GM12801 (cell line): ENCODE measurements around the gene ATP6V0E1.

Experiments used
- TF ChIP-seq, protein P1 (sequence below): IDR thresholded peaks from one replicate; pipeline ENCODE4 v1.5.1; 2011; ENCODE audit warnings: control low read depth; ENCODE audit not compliant: insufficient read length; ENCODE audit errors: extremely low read depth

ATP6V0E1 gene

DNA sequence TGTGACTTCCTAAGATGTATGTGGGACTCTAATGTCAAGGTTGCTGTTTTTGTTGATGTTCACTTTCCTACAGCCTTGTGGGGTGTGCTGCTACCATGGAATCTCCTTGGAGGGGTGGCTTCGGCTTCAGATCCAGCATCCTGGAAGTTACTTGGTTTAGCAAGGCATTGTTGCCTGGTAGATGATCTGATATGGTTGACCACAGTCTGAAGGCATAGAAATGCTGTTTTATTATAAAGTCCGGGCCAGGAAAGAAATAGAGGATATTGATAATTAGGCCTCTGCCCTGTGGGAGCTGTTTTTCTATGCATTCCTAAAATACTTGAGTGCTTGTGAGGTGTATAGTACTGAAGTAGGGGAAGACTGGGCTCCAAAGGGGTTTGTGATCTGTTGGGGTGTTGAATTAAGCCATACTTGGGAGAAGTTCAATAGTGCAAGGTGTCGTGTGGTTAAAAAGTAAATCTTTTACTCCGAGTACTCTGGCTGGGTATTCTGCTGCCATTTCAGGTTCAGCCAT, 45.3 kb downstream of the ATP6V0E1 start:
- TF ChIP-seq, protein P1, sequence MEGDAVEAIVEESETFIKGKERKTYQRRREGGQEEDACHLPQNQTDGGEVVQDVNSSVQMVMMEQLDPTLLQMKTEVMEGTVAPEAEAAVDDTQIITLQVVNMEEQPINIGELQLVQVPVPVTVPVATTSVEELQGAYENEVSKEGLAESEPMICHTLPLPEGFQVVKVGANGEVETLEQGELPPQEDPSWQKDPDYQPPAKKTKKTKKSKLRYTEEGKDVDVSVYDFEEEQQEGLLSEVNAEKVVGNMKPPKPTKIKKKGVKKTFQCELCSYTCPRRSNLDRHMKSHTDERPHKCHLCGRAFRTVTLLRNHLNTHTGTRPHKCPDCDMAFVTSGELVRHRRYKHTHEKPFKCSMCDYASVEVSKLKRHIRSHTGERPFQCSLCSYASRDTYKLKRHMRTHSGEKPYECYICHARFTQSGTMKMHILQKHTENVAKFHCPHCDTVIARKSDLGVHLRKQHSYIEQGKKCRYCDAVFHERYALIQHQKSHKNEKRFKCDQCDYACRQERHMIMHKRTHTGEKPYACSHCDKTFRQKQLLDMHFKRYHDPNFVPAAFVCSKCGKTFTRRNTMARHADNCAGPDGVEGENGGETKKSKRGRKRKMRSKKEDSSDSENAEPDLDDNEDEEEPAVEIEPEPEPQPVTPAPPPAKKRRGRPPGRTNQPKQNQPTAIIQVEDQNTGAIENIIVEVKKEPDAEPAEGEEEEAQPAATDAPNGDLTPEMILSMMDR, result no peak

- TF ChIP-seq, protein P1, result no peak
These were observed 45.9 kb downstream of the ATP6V0E1 start for GRCh38 chr5:173029499-173029921.

DNA sequence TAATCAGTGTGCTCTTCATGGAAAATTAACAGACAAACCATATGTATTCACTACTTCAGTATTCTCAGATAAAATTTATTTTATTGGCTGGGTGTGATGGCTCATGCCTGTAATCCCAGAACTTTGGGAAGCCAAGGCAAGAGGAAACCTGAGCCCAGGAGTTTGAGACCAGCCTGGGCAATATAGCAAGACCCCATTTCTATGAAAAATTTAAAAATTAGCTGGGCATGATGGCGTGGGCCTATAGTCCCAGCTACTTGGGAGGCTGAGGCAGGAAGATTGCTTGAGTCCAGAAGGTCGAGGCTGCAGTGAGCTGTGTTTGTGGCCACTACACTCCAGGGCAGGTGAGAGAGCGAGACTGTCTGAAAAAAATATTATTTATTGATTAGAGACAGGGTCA, 49.2 kb downstream of the ATP6V0E1 start:
- TF ChIP-seq, protein P1, result no peak

- TF ChIP-seq, protein P1, result no peak
These were observed 50.4 kb downstream of the ATP6V0E1 start for GRCh38 chr5:173033923-173034322.

DNA sequence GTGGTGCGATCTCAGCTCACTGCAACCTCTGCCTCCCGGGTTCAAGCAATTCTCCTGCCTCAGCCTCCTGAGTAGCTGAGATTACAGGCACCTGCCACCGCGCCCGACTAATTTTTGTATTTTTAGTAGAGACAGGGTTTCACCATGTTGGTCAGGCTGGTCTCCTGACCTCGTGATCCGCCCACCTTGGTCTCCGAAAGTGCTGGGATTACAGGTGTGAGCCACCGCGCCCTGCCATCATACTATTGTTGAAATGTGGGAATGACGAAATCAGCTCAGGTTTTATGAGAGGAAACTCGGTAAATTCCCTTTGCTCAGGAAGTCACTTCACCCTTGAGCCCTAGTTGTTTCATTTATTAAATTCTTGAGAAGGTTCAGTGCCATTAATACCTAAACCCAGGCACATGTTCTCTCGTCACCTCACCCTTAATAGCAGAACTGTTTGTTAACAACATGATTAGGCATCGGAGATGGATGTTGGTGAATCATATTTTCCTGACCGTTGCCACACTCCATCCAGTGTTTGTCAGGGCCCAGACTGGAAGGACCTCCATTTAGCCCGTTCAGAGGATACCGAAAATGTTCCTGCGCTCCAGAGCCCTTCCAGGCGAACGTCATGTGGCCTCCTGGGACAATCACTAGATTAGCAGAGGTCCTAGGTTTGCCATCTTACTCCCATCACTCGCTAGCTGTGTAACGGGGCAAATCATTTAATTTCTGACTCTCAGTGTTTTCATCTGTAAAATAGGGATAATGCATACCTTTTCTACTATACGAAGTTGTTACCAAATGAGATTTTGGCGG, 52.5 kb downstream of the ATP6V0E1 start:
- TF ChIP-seq, protein P1, result no peak

- TF ChIP-seq, protein P1, result no peak
These were observed 55.6 kb downstream of the ATP6V0E1 start for GRCh38 chr5:173039188-173039587.

GRCh38 chr5:173039964-173040363, 56.4 kb downstream of the ATP6V0E1 start:
- TF ChIP-seq, protein P1, result no peak
